Bronchial epithelial cell (primary cell): ENCODE results near the gene PADI6. TPM values are rescaled to one million over a fixed set of nuclear protein-coding genes. Genes with fewer than 3 reads are reported as not detected.
"Not testable (repeated sequence)": the region's sequence is repeated elsewhere in the genome, so short reads cannot be mapped to it uniquely, and the experiment has no call there.

Experiments
- DNase-seq: peaks from one replicate; pipeline ENCODE4 v3.0.0-alpha.2; 2010; ENCODE audit warnings: low read depth
- FAIRE-seq: peaks from 2 replicates; lab custom pipeline; 2011; peaks lifted over from hg19 to GRCh38; lab: Jason Lieb, UNC
- H3K27me3 ChIP-seq: 2 replicates; pipeline ENCODE4 v1.5.1; 2011; ENCODE audit warnings: low read length; ENCODE audit not compliant: control insufficient read depth, insufficient read depth
- H3K36me3 ChIP-seq: 2 replicates; pipeline ENCODE4 v1.5.1; 2011; ENCODE audit warnings: low read length; ENCODE audit not compliant: control insufficient read depth, insufficient read depth
- H3K4me3 ChIP-seq: 2 replicates; pipeline ENCODE4 v1.5.1; 2011; ENCODE audit warnings: mild to moderate bottlenecking, low read depth, low read length, control low read depth
- CTCF ChIP-seq: IDR thresholded peaks from 2 replicates; pipeline ENCODE4 v1.5.1; 2011; ENCODE audit warnings: mild to moderate bottlenecking, moderate library complexity, low read length, control low read depth, inconsistent platforms; ENCODE audit not compliant: insufficient read depth, severe bottlenecking
- total RNA-seq: library from RNA; depleted of rRNA; stranded (reverse); fragments of >200 nt; gene quantifications from 2 replicates; pipeline ENCODE4 v1.2.1, GENCODE V29; 2014

Gene PADI6
- total RNA-seq, 1 donor from 2014 or later: not detected

- TF ChIP-seq CTCF: no peak
These were observed 32.2 kb downstream of the PADI6 start for GRCh38 chr1:17404034-17404684.

DNA sequence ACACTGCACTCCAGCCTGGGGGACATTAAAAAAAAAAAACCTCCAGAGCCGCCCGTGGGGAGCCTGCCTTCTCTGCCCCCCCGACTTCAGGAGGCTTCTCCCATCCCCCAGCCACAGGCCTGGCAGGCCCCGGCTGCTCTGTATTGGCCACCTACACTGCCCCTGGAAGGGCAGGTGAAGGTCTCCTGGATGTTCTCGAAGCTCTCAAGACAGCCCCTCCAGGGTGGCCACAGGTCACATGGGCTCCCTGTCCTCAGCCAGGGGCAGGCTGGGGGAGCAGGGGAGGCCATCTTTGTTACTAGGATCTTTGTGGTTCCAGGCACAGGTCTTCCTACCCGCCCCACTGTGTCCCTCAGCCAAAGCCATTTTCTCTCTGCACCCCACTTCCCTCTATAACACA is 32.8 kb downstream of the PADI6 start:
- Histone ChIP-seq H3K27me3 (no peaks in the 10 kb centered on the region), H3K4me3 (no peak overlapping the region), H3K36me3 (peaks cover 14% of the 10 kb centered on the region)
- DNase-seq: no peak
- no peak for FAIRE-seq
- TF ChIP-seq CTCF: no peak

More at GRCh38 chr1:17404034-17404684, 32.2 kb downstream of the PADI6 start:
- Histone ChIP-seq H3K4me3 (no peak overlapping the region), H3K36me3 (peaks cover 8% of the 10 kb centered on the region), H3K27me3 (no peaks in the 10 kb centered on the region)
- DNase-seq: no peak
- FAIRE-seq: no peak

GRCh38 chr1:17405898-17406759 is 34.1 kb downstream of the PADI6 start:
- FAIRE-seq (no peak), DNase-seq (peak; percentile 45)
- Histone ChIP-seq H3K27me3 (no peaks in the 10 kb centered on the region), H3K4me3 (no peak overlapping the region), H3K36me3 (peaks cover 26% of the 10 kb centered on the region)
- TF ChIP-seq CTCF: peak; percentile 95

DNA sequence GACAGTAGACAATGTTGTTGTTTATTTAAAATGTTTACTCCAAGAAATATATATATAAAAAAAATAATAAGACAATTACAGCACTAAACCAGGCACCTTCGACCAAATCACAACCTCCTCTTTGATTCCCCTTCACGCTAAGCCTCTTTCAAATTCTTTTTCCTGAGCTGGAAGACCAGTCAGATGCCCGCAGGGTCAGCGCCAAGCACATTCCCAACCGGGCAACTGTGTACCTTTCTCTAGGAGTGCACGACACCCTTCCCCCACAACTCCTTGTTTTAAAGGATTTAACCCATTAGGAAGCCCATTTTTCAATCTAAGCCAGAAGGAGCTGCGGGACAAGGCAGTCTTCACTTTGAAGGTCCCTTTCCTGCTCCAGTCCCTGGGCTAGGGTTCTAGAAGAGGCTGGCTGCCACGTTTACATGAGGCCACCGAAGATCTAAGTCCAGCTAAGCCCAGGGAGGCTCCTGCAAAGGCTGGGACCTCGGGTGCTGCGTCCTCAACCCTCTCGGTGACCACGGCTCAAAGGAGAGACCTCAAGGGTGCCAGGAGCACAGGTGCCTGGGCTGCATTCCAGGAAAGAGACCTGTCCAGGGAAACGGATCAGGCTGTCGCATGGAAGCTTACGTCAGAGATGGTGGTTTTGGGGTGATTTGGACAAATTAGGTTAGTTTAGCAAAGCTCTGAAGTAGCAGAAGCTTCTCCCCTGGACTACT is 34.9 kb downstream of the PADI6 start:
- FAIRE-seq: peak; percentile 43
- H3K4me3 ChIP-seq, H3K27me3 ChIP-seq, DNase-seq: not testable (repeated sequence)
- peaks cover 29% of the 10 kb centered on the region for H3K36me3 ChIP-seq

DNA sequence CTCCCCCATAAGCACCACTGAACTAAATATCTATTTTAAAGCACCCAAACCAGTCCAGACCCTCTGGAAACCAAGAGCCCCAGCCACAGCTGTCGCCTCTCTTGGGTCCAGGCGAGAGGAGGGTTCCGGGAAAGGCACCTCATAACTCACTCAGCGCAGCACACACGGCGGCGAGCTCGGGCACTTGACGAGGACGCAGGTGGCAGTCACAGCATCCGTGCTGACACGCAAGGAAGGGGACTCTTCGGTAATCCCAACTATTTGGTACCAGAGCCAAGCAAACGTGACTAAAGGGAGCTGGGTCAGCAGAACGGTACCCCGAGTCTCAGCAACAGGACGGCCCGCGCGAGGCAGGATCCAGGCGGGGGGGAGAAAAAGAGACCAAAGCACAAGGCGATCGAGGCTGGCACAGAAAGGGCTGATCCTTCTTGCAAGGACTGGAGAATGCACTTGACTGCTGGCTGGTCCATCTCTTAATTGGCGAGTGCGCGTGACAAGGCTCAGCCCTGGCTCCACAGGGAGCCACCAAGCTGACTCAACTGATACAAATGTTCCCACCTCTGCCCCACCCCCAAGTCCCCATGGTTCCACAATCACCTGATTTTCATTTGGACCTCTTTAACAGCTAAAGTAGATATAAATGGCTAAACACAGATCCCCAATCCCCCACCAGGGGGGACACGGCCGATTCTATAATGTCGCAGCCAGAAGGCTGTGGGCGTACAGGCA is 36.0 kb downstream of the PADI6 start:
- H3K36me3 ChIP-seq: peaks cover 39% of the 10 kb centered on the region
- not testable (repeated sequence) for DNase-seq, H3K4me3 ChIP-seq, H3K27me3 ChIP-seq
- FAIRE-seq: peak; percentile 87

- Histone ChIP-seq H3K36me3 (peaks cover 47% of the 10 kb centered on the region), H3K4me3 (no peak overlapping the region), H3K27me3 (no peaks in the 10 kb centered on the region)
- FAIRE-seq: no peak
- DNase-seq: no peak
- TF ChIP-seq CTCF: no peak
These were observed 37.4 kb downstream of the PADI6 start for GRCh38 chr1:17409391-17409811.
